ENCODE data around the gene UGDH.
A peak's percentile ranks its signal among the peaks of the same experiment; 100 is the strongest.

UGDH gene

GRCh38 chr4:39526765-39527295 is 409 bp downstream of the UGDH start:
- TF ChIP-seq, protein P1, sequence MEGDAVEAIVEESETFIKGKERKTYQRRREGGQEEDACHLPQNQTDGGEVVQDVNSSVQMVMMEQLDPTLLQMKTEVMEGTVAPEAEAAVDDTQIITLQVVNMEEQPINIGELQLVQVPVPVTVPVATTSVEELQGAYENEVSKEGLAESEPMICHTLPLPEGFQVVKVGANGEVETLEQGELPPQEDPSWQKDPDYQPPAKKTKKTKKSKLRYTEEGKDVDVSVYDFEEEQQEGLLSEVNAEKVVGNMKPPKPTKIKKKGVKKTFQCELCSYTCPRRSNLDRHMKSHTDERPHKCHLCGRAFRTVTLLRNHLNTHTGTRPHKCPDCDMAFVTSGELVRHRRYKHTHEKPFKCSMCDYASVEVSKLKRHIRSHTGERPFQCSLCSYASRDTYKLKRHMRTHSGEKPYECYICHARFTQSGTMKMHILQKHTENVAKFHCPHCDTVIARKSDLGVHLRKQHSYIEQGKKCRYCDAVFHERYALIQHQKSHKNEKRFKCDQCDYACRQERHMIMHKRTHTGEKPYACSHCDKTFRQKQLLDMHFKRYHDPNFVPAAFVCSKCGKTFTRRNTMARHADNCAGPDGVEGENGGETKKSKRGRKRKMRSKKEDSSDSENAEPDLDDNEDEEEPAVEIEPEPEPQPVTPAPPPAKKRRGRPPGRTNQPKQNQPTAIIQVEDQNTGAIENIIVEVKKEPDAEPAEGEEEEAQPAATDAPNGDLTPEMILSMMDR (conservative IDR thresholded peaks at IDR 0.05) = no peak
- H3K27ac ChIP-seq = peak overlapping the region; percentile 94

DNA sequence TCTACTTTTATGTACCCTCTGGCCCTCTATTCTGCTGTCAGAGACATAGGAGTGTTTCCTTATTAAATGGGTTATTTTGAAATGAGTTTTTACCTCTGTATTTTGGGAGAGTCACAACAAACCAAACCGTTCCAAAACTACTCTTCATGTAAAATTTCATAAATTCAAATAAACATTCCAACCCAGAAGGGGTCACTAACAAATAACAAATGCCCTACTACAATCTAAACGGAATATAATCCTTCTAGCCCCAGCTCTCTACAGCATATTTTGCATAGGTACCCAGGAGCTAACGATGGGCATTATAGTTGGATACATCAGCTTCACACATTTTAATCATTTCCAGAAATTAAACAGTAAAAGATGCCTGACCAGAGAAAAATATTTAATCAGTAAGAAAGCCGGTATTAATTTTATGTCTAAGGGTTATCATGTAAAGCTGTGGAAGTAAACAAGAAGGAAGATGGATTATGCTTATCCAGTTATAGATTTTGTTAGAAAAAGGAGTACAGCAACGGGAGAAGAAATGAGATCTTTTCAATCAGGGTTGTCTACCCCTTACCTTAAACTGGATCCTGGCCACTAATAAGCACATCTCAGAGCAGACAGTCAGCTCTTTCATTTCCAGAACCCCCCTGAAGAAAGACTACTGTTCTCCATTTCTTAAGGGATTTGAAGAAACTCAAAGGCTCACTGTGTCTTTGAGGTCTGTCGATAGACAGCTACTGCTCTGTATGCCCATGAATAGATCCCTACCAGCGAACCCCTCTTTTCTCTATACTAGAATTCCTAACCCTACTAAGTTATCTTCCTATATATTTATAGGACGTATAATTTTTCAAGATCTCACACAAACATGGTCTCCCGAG is 1.2 kb downstream of the UGDH start:
- peak overlapping the region; percentile 94 for H3K27ac ChIP-seq
- TF ChIP-seq, protein P1 (conservative IDR thresholded peaks at IDR 0.05) = 0 out of 2 replicates have a peak, but pooled peaks have one; percentile 6

- TF ChIP-seq, protein P1 (conservative IDR thresholded peaks at IDR 0.05) = no peak
- H3K27ac ChIP-seq = no peak overlapping the region
These were observed 2.9 kb downstream of the UGDH start for GRCh38 chr4:39524161-39524957.

DNA sequence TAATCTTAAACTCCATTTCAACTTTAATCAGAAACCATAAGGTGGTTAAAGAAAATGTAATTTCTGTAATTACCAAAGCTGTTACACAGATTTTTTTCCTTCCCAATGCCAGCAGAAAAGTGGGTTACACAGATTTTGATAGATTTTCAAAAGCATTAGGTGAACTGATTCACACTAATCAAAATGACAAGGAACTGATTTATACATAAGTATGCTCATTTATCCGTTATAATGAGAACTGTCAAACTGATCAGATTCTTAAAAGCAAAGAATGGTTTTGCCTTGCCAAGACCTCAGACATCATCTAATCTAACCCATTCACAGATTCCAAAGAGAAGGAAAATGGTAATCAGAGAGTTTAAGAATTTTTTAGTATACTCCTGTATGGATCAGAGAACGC is 5.2 kb downstream of the UGDH start:
- TF ChIP-seq, protein P1 (conservative IDR thresholded peaks at IDR 0.05) = no peak
- H3K27ac ChIP-seq = no peak overlapping the region

- H3K27ac ChIP-seq = no peak overlapping the region
These were observed 5.9 kb downstream of the UGDH start for GRCh38 chr4:39521253-39521919.

GRCh38 chr4:39518484-39518883 is 8.8 kb downstream of the UGDH start:
- TF ChIP-seq, protein P1 (conservative IDR thresholded peaks at IDR 0.05) = no peak
- H3K27ac ChIP-seq = no peak overlapping the region

More at GRCh38 chr4:39521253-39521919, 5.9 kb downstream of the UGDH start:
- TF ChIP-seq, protein P1 (conservative IDR thresholded peaks at IDR 0.05) = no peak
